Fibroblast of pulmonary artery (primary cell): Measurements from ENCODE around the gene GRIN3B.
A peak's percentile ranks its signal among the peaks of the same experiment; 100 is the strongest.

ENCODE experiments used
- DNase-seq: peaks from one replicate; pipeline ENCODE4 v3.0.0-alpha.2; 2010; ENCODE audit warnings: low read depth
- H3K4me3 ChIP-seq: replicated peaks from 2 replicates; pipeline ENCODE4 v1.5.1; 2011; ENCODE audit warnings: low read depth, mild to moderate bottlenecking, control low read depth, low read length, moderate library complexity
- CTCF ChIP-seq: IDR thresholded peaks from 2 replicates; pipeline ENCODE4 v1.5.1; 2011; ENCODE audit warnings: mild to moderate bottlenecking, control low read depth, low read length, inconsistent platforms; ENCODE audit errors: missing control alignments

The GRIN3B gene

GRCh38 chr19:970695-971094 is 29.5 kb upstream of the GRIN3B start:
- peak; percentile 53 for TF ChIP-seq CTCF
- no peak overlapping the region for H3K4me3 ChIP-seq
- DNase-seq = no peak

GRCh38 chr19:971795-972194 is 28.4 kb upstream of the GRIN3B start:
- no peak for TF ChIP-seq CTCF
- DNase-seq = no peak
- no peak overlapping the region for H3K4me3 ChIP-seq

GRCh38 chr19:972281-972680 is 27.9 kb upstream of the GRIN3B start:
- no peak overlapping the region for H3K4me3 ChIP-seq
- TF ChIP-seq CTCF = no peak
- DNase-seq = no peak

- no peak for DNase-seq
- no peak overlapping the region for H3K4me3 ChIP-seq
- no peak for TF ChIP-seq CTCF
These were observed 26.3 kb upstream of the GRIN3B start for GRCh38 chr19:973726-974563.

GRCh38 chr19:974564-975257 is 25.5 kb upstream of the GRIN3B start:
- TF ChIP-seq CTCF = no peak
- no peak overlapping the region for H3K4me3 ChIP-seq
- DNase-seq = no peak

- TF ChIP-seq CTCF = no peak
- DNase-seq = no peak
- H3K4me3 ChIP-seq = no peak overlapping the region
These were observed 23.7 kb upstream of the GRIN3B start for GRCh38 chr19:976476-976875.
